ENCODE data around the gene ZNF652. TPM values are rescaled to one million over a fixed set of nuclear protein-coding genes. Genes with fewer than 3 reads are reported as not detected.

Gene ZNF652
- total RNA-seq, 1 experiment from 2014 or later = 18.2 TPM

DNA sequence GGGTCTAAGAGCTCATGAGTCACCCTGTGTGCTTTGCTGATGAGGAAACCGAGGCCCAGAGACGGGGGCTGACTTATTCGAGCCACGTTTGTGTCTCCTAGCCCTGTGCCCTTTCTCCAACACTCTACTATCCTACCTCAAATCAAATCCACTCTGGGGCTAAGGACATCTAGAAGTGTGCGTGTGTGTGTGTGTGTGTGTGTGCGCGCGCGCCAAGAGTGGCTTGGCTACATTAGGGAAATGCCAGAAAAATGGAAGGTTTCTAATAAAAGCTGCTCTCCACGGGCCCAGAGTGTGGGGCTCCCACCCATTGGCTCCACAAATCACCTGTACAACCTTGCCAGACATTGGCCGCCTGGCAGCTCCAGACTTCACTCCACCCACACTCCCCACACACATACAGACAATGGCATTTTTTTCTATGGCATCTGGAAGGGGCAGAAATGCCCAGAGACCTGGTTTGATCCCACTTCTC, 101.2 kb downstream of the ZNF652 start:
- BruUV-seq (replicated peaks) = no TSS peak
- ChIA-PET POLR2A (ENCODE audit: unreplicated experiment) (interaction anchor here (0.6 kb wide), 2 partner anchors 306 to 766 kb away, joined by 3 to 4 read pairs; no protein-coding TSS in a partner anchor), CTCF (interaction anchor here (1.0 to 1.4 kb wide), 2 partner anchors 228 to 296 kb away, joined by 3 read pairs; no protein-coding TSS in a partner anchor)
- ATAC-seq = peak; percentile 14
- peak; percentile 28 for DNase-seq
- TF ChIP-seq EZH2 (IDR thresholded peaks at IDR 0.05; ENCODE audit: low read length, unreplicated experiment) (no peak), CTCF (conservative IDR thresholded peaks at IDR 0.05; ENCODE audit: low read depth, low read length) (no peak), EZH2phosphoT487 (IDR thresholded peaks at IDR 0.05; ENCODE audit: borderline replicate concordance, low read length) (no peak)
- no peaks in the 10 kb centered on the region for H3K36me3 ChIP-seq (ENCODE audit: low read depth, low read length)
- H3K79me2 ChIP-seq (ENCODE audit: low read length) = no peaks in the 10 kb centered on the region
- H2AFZ ChIP-seq (ENCODE audit: low read length) = peak overlapping the region; percentile 87
- no peaks in the 10 kb centered on the region for H3K27me3 ChIP-seq (ENCODE audit: low read length)
- peak overlapping the region; percentile 80 for H3K4me2 ChIP-seq (ENCODE audit: low read length)
- 0 out of 2 replicates have a peak overlapping the region, but pooled peaks have one; percentile 35 for H3K27ac ChIP-seq (ENCODE audit: low read length)
- intact Hi-C loops (cut with micrococcal nuclease) = no loop called here
- H3F3A ChIP-seq (ENCODE audit: low read length, unreplicated experiment) = no peaks in the 10 kb centered on the region
- peak overlapping the region; percentile 66; the same call in 1 of the 2 replicates for H3K9ac ChIP-seq (ENCODE audit: low read length)
- no peaks in the 10 kb centered on the region for H4K20me1 ChIP-seq (ENCODE audit: low read length)
- H3K4me1 ChIP-seq (ENCODE audit: insufficient read depth, low read length) = peaks cover 12% of the 10 kb centered on the region
- H3K9me2 ChIP-seq (replicated peaks; ENCODE audit: low read length) = no peaks in the 10 kb centered on the region
- H3K4me3 ChIP-seq (ENCODE audit: low read length) = peak overlapping the region; percentile 68
- no peaks in the 10 kb centered on the region for H3K9me3 ChIP-seq (ENCODE audit: low read length)

DNA sequence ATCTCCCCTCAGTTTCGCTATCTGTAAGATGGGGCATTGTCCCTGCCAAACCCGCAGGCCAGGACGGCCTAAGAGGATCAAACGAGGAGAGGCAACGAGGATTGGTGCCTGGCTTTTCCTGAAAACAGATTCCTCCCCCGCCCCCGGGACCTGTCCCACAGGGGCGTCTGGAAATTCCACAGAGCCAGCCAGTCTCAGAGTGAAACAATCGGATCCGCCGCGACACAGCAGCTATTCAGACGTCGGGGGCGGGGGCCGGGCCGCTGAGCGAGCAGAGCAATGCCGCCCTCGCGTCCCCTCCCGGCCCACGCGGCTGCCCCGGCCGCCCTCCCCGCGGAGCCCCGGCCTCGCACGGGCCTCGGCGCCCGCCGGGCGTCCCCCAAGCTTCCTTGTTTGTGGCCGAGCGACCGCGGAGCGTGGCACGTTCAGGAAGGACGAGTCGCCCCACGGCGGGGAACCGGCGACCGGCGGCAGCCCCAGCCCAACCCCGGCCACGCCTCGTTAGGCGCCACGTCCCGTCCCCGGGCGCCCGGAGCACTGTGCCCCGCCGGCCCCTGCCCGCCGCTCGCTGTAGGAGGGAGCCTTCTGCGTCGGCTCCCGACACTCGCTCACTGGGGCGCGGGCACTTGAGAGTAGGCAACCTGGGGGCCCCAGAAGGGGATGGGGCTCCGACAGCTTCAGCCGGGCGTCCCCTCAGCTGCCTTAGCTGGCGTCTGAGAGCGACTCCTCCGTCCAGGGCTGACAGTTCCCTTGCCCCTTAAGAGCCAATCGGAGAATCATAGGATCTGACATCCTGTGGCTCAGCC, 101.8 kb downstream of the ZNF652 start:
- H3K9ac ChIP-seq (ENCODE audit: low read length) = peak overlapping the region; percentile 66
- intact Hi-C loops (cut with micrococcal nuclease) = no loop called here
- H3K36me3 ChIP-seq (ENCODE audit: low read depth, low read length) = no peaks in the 10 kb centered on the region
- no peaks in the 10 kb centered on the region for H4K20me1 ChIP-seq (ENCODE audit: low read length)
- H3K79me2 ChIP-seq (ENCODE audit: low read length) = no peaks in the 10 kb centered on the region
- peak overlapping the region; percentile 80 for H3K4me2 ChIP-seq (ENCODE audit: low read length)
- H3F3A ChIP-seq (ENCODE audit: low read length, unreplicated experiment) = no peaks in the 10 kb centered on the region
- peak; percentile 79 for DNase-seq
- no peaks in the 10 kb centered on the region for H3K27me3 ChIP-seq (ENCODE audit: low read length)
- no peaks in the 10 kb centered on the region for H3K9me3 ChIP-seq (ENCODE audit: low read length)
- TF ChIP-seq EZH2 (IDR thresholded peaks at IDR 0.05; ENCODE audit: low read length, unreplicated experiment) = no peak
- peak overlapping the region; percentile 35 for H3K27ac ChIP-seq (ENCODE audit: low read length)
- no peaks in the 10 kb centered on the region for H3K9me2 ChIP-seq (replicated peaks; ENCODE audit: low read length)
- peak; percentile 87 for ATAC-seq
- CTCF ChIA-PET = interaction anchor here (1.0 to 1.4 kb wide), 2 partner anchors 227 to 296 kb away, joined by 3 read pairs; no protein-coding TSS in a partner anchor
- peak overlapping the region; percentile 87 for H2AFZ ChIP-seq (ENCODE audit: low read length)
- BruUV-seq (replicated peaks) = no TSS peak
- POLR2A ChIA-PET (ENCODE audit: unreplicated experiment) = interaction anchor here (0.6 kb wide), 2 partner anchors 306 to 490 kb away, joined by 3 to 4 read pairs; no protein-coding TSS in a partner anchor
- H3K4me1 ChIP-seq (ENCODE audit: insufficient read depth, low read length) = peaks cover 12% of the 10 kb centered on the region
- H3K4me3 ChIP-seq (ENCODE audit: low read length) = peak overlapping the region; percentile 68

- Histone ChIP-seq H3K4me1 (ENCODE audit: insufficient read depth, low read length) (peaks cover 12% of the 10 kb centered on the region), H3K9me3 (ENCODE audit: low read length) (no peaks in the 10 kb centered on the region), H3K4me2 (ENCODE audit: low read length) (peak overlapping the region; percentile 80), H2AFZ (ENCODE audit: low read length) (peak overlapping the region; percentile 87), H3F3A (ENCODE audit: low read length, unreplicated experiment) (no peaks in the 10 kb centered on the region), H3K36me3 (ENCODE audit: low read depth, low read length) (no peaks in the 10 kb centered on the region), H3K9me2 (replicated peaks; ENCODE audit: low read length) (no peaks in the 10 kb centered on the region), H3K27ac (ENCODE audit: low read length) (no peak overlapping the region), H3K4me3 (ENCODE audit: low read length) (peak overlapping the region; percentile 68), H3K9ac (ENCODE audit: low read length) (peak overlapping the region; percentile 66), H3K79me2 (ENCODE audit: low read length) (no peaks in the 10 kb centered on the region), H4K20me1 (ENCODE audit: low read length) (no peaks in the 10 kb centered on the region), H3K27me3 (ENCODE audit: low read length) (no peaks in the 10 kb centered on the region)
- intact Hi-C loops (cut with micrococcal nuclease) = no loop called here
- BruUV-seq (replicated peaks) = TSS peak; percentile 51
- DNase-seq = no peak
- TF ChIP-seq EZH2 (IDR thresholded peaks at IDR 0.05; ENCODE audit: low read length, unreplicated experiment) (no peak), CTCF (conservative IDR thresholded peaks at IDR 0.05; ENCODE audit: low read depth, low read length) (no peak), EZH2phosphoT487 (IDR thresholded peaks at IDR 0.05; ENCODE audit: borderline replicate concordance, low read length) (no peak)
- CTCF ChIA-PET = interaction anchor here (1.4 kb wide), 1 partner anchor 227 kb away, joined by 3 read pairs; no protein-coding TSS in a partner anchor
- no peak for ATAC-seq
- POLR2A ChIA-PET (ENCODE audit: unreplicated experiment) = interaction anchor here (0.6 kb wide), 1 partner anchor 491 kb away, joined by 3 read pairs; no protein-coding TSS in a partner anchor
These were observed 102.4 kb downstream of the ZNF652 start for GRCh38 chr17:49259663-49260010.
